ENCODE measurements around the gene INSM2. TPM values are rescaled to one million over a fixed set of nuclear protein-coding genes. Genes with fewer than 3 reads are reported as not detected.

Gene INSM2
- total and polyA plus RNA-seq, 8 donors: not detected

DNA sequence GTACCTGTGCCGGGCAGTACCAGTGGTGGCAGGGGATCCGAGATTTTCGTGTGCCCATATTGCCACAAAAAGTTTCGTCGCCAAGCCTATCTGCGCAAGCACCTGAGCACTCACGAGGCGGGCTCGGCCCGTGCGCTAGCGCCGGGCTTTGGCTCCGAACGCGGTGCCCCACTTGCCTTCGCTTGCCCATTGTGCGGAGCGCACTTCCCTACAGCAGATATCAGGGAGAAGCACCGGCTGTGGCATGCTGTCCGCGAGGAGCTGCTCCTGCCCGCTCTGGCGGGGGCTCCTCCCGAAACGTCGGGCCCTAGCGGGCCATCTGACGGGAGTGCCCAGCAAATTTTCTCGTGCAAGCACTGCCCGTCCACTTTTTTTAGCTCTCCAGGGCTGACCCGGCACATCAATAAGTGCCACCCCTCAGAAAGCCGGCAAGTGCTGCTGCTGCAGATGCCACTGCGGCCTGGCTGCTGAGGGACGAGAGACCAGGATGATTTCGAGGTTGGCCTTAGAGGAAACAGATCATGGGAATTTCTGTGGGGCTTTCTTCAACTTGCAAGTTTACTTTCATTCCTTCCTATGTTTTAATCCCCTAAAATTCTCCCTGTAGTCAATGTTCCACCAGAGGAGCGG lies 1.6 kb downstream of the INSM2 start:
- Histone ChIP-seq H3K27ac (no peak overlapping the region), H3K4me3 (peak overlapping the region in 2 of 4 donors; percentile 45 to 65), H3K27me3 (peaks cover 0 to 41% (median 3%) of the 10 kb centered on the region in 4 donors), H3K36me3 (no peaks in the 10 kb centered on the region), H3K4me1 (peaks cover 0 to 12% (median 11%) of the 10 kb centered on the region in 3 donors), H3K9me3 (no peaks in the 10 kb centered on the region)
- peak in 2 of 6 donors; percentile 54 to 68 for DNase-seq
- ATAC-seq: peak in 3 of 4 donors; percentile 5 to 19 (median 13)
- FAIRE-seq: no peak
- intact Hi-C loops (cut with DNase I): no loop called here
- TF ChIP-seq, protein P1, sequence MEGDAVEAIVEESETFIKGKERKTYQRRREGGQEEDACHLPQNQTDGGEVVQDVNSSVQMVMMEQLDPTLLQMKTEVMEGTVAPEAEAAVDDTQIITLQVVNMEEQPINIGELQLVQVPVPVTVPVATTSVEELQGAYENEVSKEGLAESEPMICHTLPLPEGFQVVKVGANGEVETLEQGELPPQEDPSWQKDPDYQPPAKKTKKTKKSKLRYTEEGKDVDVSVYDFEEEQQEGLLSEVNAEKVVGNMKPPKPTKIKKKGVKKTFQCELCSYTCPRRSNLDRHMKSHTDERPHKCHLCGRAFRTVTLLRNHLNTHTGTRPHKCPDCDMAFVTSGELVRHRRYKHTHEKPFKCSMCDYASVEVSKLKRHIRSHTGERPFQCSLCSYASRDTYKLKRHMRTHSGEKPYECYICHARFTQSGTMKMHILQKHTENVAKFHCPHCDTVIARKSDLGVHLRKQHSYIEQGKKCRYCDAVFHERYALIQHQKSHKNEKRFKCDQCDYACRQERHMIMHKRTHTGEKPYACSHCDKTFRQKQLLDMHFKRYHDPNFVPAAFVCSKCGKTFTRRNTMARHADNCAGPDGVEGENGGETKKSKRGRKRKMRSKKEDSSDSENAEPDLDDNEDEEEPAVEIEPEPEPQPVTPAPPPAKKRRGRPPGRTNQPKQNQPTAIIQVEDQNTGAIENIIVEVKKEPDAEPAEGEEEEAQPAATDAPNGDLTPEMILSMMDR (IDR thresholded peaks at IDR 0.05): no peak
- 12% methylated on average over 37 of the region's 37 CpGs for WGBS, 2 donors

DNA sequence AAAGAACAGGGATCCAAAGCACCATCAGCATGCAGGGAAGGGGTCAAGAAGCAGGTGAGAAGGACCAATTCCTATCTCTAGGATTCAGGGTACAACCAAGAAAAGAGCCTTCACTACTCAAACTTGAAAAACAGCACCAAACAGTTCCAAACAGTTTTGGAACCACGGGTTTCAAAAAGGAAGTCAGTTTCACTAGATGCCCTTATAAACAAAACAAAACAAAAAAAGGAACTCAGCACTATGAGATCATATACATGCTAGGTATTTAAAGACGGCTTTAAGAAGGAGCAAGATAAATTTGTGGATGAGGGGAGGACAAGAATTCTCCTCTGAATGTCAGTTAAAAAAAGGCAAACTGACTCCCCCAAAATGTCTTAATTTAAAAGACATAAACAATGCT lies 6.0 kb downstream of the INSM2 start:
- no peaks in the 10 kb centered on the region for H3K9me3 ChIP-seq
- peaks cover 0 to 1% (median under 1%) of the 10 kb centered on the region in 3 donors for H3K4me1 ChIP-seq
- ATAC-seq (no peak), DNase-seq (no peak), FAIRE-seq (no peak)
- intact Hi-C loops (cut with DNase I): no loop called here
- H3K4me3 ChIP-seq: no peak overlapping the region
- H3K27ac ChIP-seq: no peak overlapping the region
- TF ChIP-seq, protein P1 (IDR thresholded peaks at IDR 0.05): no peak
- H3K36me3 ChIP-seq: no peaks in the 10 kb centered on the region
- H3K27me3 ChIP-seq: peaks cover 0 to 7% (median under 1%) of the 10 kb centered on the region in 4 donors
- WGBS, 2 donors: 78 to 79% methylated on average over 2 of the region's 2 CpGs

DNA sequence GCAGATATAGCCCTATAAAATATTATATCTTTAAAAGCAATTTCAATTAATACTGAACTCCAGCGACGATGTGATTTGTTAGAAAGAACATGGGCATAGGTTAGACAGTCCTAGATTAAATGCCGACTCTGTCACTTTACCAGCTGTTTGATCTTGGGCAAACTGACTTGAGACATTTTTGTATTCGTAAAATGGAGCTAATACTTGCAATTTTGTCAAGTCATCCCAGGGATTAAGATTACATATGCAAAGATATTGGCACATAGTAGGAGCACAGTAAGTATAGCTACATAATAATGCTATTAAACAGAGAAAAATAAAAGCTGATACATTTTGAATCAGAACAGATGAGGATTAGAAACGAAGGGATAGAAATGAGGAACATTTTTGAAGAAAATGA lies 9.0 kb downstream of the INSM2 start:
- 94% methylated on average over 5 of the region's 5 CpGs for WGBS, 2 donors
- FAIRE-seq: no peak
- no peaks in the 10 kb centered on the region for H3K27me3 ChIP-seq
- no peaks in the 10 kb centered on the region for H3K36me3 ChIP-seq
- H3K4me3 ChIP-seq: no peak overlapping the region
- no peak for DNase-seq
- no peak for ATAC-seq
- H3K9me3 ChIP-seq: no peaks in the 10 kb centered on the region
- no peak overlapping the region for H3K27ac ChIP-seq
- no peaks in the 10 kb centered on the region for H3K4me1 ChIP-seq
- intact Hi-C loops (cut with DNase I): no loop called here
- TF ChIP-seq, protein P1 (IDR thresholded peaks at IDR 0.05): no peak

DNA sequence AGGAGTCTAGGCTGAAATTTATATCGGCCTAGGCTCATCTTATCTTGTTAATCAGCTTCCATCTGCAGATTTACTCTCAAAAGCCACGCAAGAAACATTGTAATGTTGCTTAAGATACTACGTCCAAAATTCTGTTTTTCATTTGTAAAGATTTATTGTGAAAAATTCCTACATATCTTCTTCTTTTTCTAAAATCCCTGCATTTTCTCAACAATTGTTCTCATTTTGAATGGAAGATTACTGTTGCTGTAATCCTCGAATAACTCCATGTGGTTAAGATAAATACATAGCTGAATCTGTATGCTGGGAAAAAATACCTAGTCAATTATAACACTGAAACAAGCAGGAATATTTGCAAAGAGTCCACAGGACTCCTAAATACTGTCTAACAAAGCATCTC lies 15.6 kb downstream of the INSM2 start:
- TF ChIP-seq, protein P1 (IDR thresholded peaks at IDR 0.05): no peak
- WGBS, 2 donors: 88 to 90% methylated on average over 4 of the region's 4 CpGs
- DNase-seq (no peak), ATAC-seq (no peak), FAIRE-seq (no peak)
- H3K36me3 ChIP-seq: no peaks in the 10 kb centered on the region
- no peaks in the 10 kb centered on the region for H3K4me1 ChIP-seq
- no peaks in the 10 kb centered on the region for H3K9me3 ChIP-seq
- intact Hi-C loops (cut with DNase I): no loop called here
- no peak overlapping the region for H3K27ac ChIP-seq
- H3K27me3 ChIP-seq: no peaks in the 10 kb centered on the region
- no peak overlapping the region for H3K4me3 ChIP-seq

DNA sequence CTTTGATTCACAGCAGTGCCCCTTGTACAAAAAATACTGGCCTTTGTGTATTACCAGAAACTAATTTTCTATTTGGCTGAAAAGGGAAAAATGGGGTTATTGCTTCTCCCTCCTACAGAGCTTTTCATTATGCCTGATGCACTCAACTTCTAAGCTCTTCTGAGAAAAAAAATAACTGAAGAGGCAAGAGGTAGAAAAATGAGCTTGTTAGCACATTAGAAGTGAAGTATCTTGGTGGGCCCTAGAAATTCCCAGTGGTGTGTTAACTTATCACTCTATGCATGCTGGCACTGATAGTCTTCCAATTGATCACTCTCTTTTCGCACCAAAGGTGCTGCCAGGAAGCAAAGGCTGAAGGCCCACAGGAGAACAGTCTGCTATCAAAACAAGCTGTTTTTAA lies 17.1 kb downstream of the INSM2 start:
- WGBS, 2 donors: 85 to 96% methylated on average over 1 of the region's 1 CpG
- H3K27me3 ChIP-seq: no peaks in the 10 kb centered on the region
- ATAC-seq (no peak), FAIRE-seq (no peak), DNase-seq (no peak)
- no peaks in the 10 kb centered on the region for H3K4me1 ChIP-seq
- TF ChIP-seq, protein P1 (IDR thresholded peaks at IDR 0.05): no peak
- no peak overlapping the region for H3K4me3 ChIP-seq
- no peaks in the 10 kb centered on the region for H3K9me3 ChIP-seq
- H3K36me3 ChIP-seq: no peaks in the 10 kb centered on the region
- H3K27ac ChIP-seq: no peak overlapping the region
- intact Hi-C loops (cut with DNase I): no loop called here
